Chondrocyte (in vitro differentiated cells): ENCODE results near the gene ALDH4A1. TPM values are rescaled to one million over a fixed set of nuclear protein-coding genes. Genes with fewer than 3 reads are reported as not detected.
"Not testable (repeated sequence)": the region's sequence is repeated elsewhere in the genome, so short reads cannot be mapped to it uniquely, and the experiment has no call there.

Experiments used
- DNase-seq: peaks from one replicate; pipeline ENCODE4 v3.0.0; 2021; ENCODE audit warnings: mixed read lengths, low spot score
- H3K27ac Mint-ChIP-seq: one replicate; pipeline ENCODE4 v1.8.0; 2021; ENCODE audit warnings: mild to moderate bottlenecking, moderate library complexity, mixed read lengths; ENCODE audit not compliant: unreplicated experiment
- H3K27me3 Mint-ChIP-seq: 2 replicates; pipeline ENCODE4 v1.8.0; 2021; ENCODE audit warnings: low read depth, mixed read lengths
- H3K36me3 Mint-ChIP-seq: 2 replicates; pipeline ENCODE4 v1.8.0; 2021; ENCODE audit warnings: low read depth, mixed read lengths
- H3K4me1 Mint-ChIP-seq: 2 replicates; pipeline ENCODE4 v1.8.0; 2021; ENCODE audit warnings: low read depth, mild to moderate bottlenecking, mixed read lengths
- H3K4me3 Mint-ChIP-seq: one replicate; pipeline ENCODE4 v1.8.0; 2021; ENCODE audit warnings: mild to moderate bottlenecking, moderate library complexity, mixed read lengths; ENCODE audit not compliant: unreplicated experiment
- H3K9me3 Mint-ChIP-seq: 2 replicates; pipeline ENCODE4 v1.8.0; 2021; ENCODE audit warnings: low read depth, mixed read lengths
- CTCF ChIP-seq: fragments of 200-600 bp; sonication (generic); IDR thresholded peaks from 2 replicates; pipeline ENCODE4 v1.5.0; 2021; ENCODE audit warnings: antibody characterized with exemption, mild to moderate bottlenecking, moderate library complexity
- total RNA-seq: library from RNA; stranded (reverse); gene quantifications from 3 replicates; pipeline ENCODE4 v1.2.1, GENCODE V29; 2021

ALDH4A1 gene
- total RNA-seq, 1 donor from 2014 or later = 14.2 TPM

GRCh38 chr1:18874600-18874999, 27.8 kb downstream of the ALDH4A1 start:
- H3K27me3 Mint-ChIP-seq = no peaks in the 10 kb centered on the region
- H3K4me1 Mint-ChIP-seq = no peaks in the 10 kb centered on the region
- TF ChIP-seq CTCF = no peak
- DNase-seq = no peak
- H3K36me3 Mint-ChIP-seq = peaks cover 2% of the 10 kb centered on the region
- H3K27ac Mint-ChIP-seq = no peak overlapping the region
- no peaks in the 10 kb centered on the region for H3K9me3 Mint-ChIP-seq
- no peak overlapping the region for H3K4me3 Mint-ChIP-seq

- TF ChIP-seq CTCF = no peak
- Mint-ChIP-seq H3K27me3 (no peaks in the 10 kb centered on the region), H3K9me3 (no peaks in the 10 kb centered on the region), H3K4me3 (no peak overlapping the region), H3K27ac (no peak overlapping the region), H3K4me1 (no peaks in the 10 kb centered on the region), H3K36me3 (peaks cover 2% of the 10 kb centered on the region)
- no peak for DNase-seq
These were observed 28.3 kb downstream of the ALDH4A1 start for GRCh38 chr1:18874036-18874435.

- DNase-seq = no peak
- no peak overlapping the region for H3K27ac Mint-ChIP-seq
- TF ChIP-seq CTCF = no peak
- H3K27me3 Mint-ChIP-seq = peaks cover 6% of the 10 kb centered on the region
- no peaks in the 10 kb centered on the region for H3K4me1 Mint-ChIP-seq
- H3K4me3 Mint-ChIP-seq = no peak overlapping the region
- no peaks in the 10 kb centered on the region for H3K9me3 Mint-ChIP-seq
- H3K36me3 Mint-ChIP-seq = peaks cover 2% of the 10 kb centered on the region
These were observed 30.2 kb downstream of the ALDH4A1 start for GRCh38 chr1:18872071-18872611.

GRCh38 chr1:18871401-18872070, 30.8 kb downstream of the ALDH4A1 start:
- peaks cover 10% of the 10 kb centered on the region for H3K27me3 Mint-ChIP-seq
- TF ChIP-seq CTCF = no peak
- H3K4me3 Mint-ChIP-seq = no peak overlapping the region
- H3K27ac Mint-ChIP-seq = no peak overlapping the region
- H3K9me3 Mint-ChIP-seq = no peaks in the 10 kb centered on the region
- no peaks in the 10 kb centered on the region for H3K4me1 Mint-ChIP-seq
- DNase-seq = no peak
- H3K36me3 Mint-ChIP-seq = peaks cover 2% of the 10 kb centered on the region

GRCh38 chr1:18870957-18871356, 31.4 kb downstream of the ALDH4A1 start:
- Mint-ChIP-seq H3K9me3 (no peaks in the 10 kb centered on the region), H3K27me3 (peaks cover 15% of the 10 kb centered on the region), H3K4me1 (no peaks in the 10 kb centered on the region), H3K36me3 (peaks cover 2% of the 10 kb centered on the region), H3K27ac (no peak overlapping the region), H3K4me3 (no peak overlapping the region)
- TF ChIP-seq CTCF = no peak
- DNase-seq = no peak

GRCh38 chr1:18870595-18870865, 31.8 kb downstream of the ALDH4A1 start:
- H3K27ac Mint-ChIP-seq, H3K36me3 Mint-ChIP-seq, H3K9me3 Mint-ChIP-seq, H3K4me3 Mint-ChIP-seq, DNase-seq, H3K4me1 Mint-ChIP-seq: not testable (repeated sequence)
- peaks cover 20% of the 10 kb centered on the region for H3K27me3 Mint-ChIP-seq
